IMR-90 (cell line): ENCODE measurements around the gene WDFY2. TPM values are rescaled to one million over a fixed set of nuclear protein-coding genes. Genes with fewer than 3 reads are reported as not detected.

Experiments
- ATAC-seq: fragments of 200-7000 bp; cut with Tn5 transposase; 2 replicates; pipeline ENCODE4 v1.9.1; 2020; ENCODE audit warnings: low read depth, mild to moderate bottlenecking, moderate library complexity
- BruUV-seq: library from RNA; stranded (reverse); fragments of 400-500 nt; replicated peaks from 2 replicates; lab custom pipeline; 2021; lab: Mats Ljungman, UMichigan
- CTCF ChIA-PET: fragments of 300-600 bp; formaldehyde crosslinking; extraction: SDS; loops from one replicate; lab custom pipeline; 2021; ENCODE audit warnings: antibody characterized with exemption; lab: Yijun Ruan, JAX
- POLR2A ChIA-PET: fragments of 300-600 bp; sonication (Branson Sonifier 250); formaldehyde crosslinking; loops from one replicate; lab custom pipeline; 2022; ENCODE audit warnings: antibody characterized with exemption; ENCODE audit not compliant: unreplicated experiment; lab: Charles Lee
- DNase-seq: peaks from one replicate; pipeline ENCODE4 v3.0.0; 2013
- H2AFZ ChIP-seq: replicated peaks from 2 replicates; pipeline ENCODE3; 2013; ENCODE audit warnings: low read length, mild to moderate bottlenecking; ENCODE audit not compliant: poor library complexity
- H2AK5ac ChIP-seq: 2 replicates; pipeline ENCODE4 v1.6.1; 2013; ENCODE audit warnings: low read depth, low read length, inconsistent platforms
- H2AK9ac ChIP-seq: replicated peaks from 2 replicates; pipeline ENCODE3; 2013; ENCODE audit warnings: mild to moderate bottlenecking, low read depth, low read length, moderate library complexity; ENCODE audit not compliant: poor library complexity
- H2BK120ac ChIP-seq: 2 replicates; pipeline ENCODE4 v1.6.1; 2013; ENCODE audit warnings: low read depth, low read length, inconsistent platforms
- H2BK15ac ChIP-seq: 3 replicates; pipeline ENCODE4 v1.6.1; 2013; ENCODE audit warnings: low read depth, low read length, inconsistent platforms
- H2BK20ac ChIP-seq: 2 replicates; pipeline ENCODE4 v1.6.1; 2013; ENCODE audit warnings: low read depth, mild to moderate bottlenecking, inconsistent platforms, low read length, moderate library complexity
- H2BK5ac ChIP-seq: 2 replicates; pipeline ENCODE4 v1.6.1; 2013; ENCODE audit warnings: mild to moderate bottlenecking, low read depth, low read length, inconsistent platforms; ENCODE audit not compliant: poor library complexity, severe bottlenecking
- H3K14ac ChIP-seq: replicated peaks from 2 replicates; pipeline ENCODE4 v1.6.1; 2013; ENCODE audit warnings: low read depth, low read length, inconsistent platforms
- H3K18ac ChIP-seq: 2 replicates; pipeline ENCODE4 v1.6.1; 2013; ENCODE audit warnings: low read depth, low read length, control low read depth
- H3K23ac ChIP-seq: 2 replicates; pipeline ENCODE4 v1.6.1; 2013; ENCODE audit warnings: low read depth, low read length, inconsistent platforms
- H3K27ac ChIP-seq: 2 replicates; pipeline ENCODE4 v1.5.1; 2013; ENCODE audit warnings: mild to moderate bottlenecking, control low read depth, low read length; ENCODE audit not compliant: insufficient read depth
- H3K27me3 ChIP-seq: 2 replicates; pipeline ENCODE4 v1.6.1; 2013; ENCODE audit warnings: low read length; ENCODE audit not compliant: control insufficient read depth, insufficient read depth
- H3K36me3 ChIP-seq: 2 replicates; pipeline ENCODE4 v1.6.1; 2013; ENCODE audit warnings: low read length, mixed read lengths; ENCODE audit not compliant: control insufficient read depth, insufficient read depth
- H3K4ac ChIP-seq: 2 replicates; pipeline ENCODE4 v1.6.1; 2013; ENCODE audit warnings: low read depth, low read length, inconsistent platforms
- H3K4me1 ChIP-seq: 2 replicates; pipeline ENCODE4 v1.6.1; 2013; ENCODE audit warnings: low read length, mixed read lengths; ENCODE audit not compliant: control insufficient read depth, insufficient read depth
- H3K4me2 ChIP-seq: 2 replicates; pipeline ENCODE4 v1.6.1; 2013; ENCODE audit warnings: low read depth, mild to moderate bottlenecking, control low read depth, low read length, moderate library complexity
- H3K4me3 ChIP-seq: 2 replicates; pipeline ENCODE4 v1.5.1; 2013; ENCODE audit warnings: low read depth, mild to moderate bottlenecking, control low read depth, low read length, moderate library complexity; ENCODE audit not compliant: insufficient read depth
- H3K56ac ChIP-seq: 2 replicates; pipeline ENCODE4 v1.6.1; 2013; ENCODE audit warnings: low read length, inconsistent platforms; ENCODE audit not compliant: insufficient read depth; ENCODE audit errors: extremely low read depth
- H3K79me1 ChIP-seq, 2 experiments: 2 replicates each; pipeline ENCODE4 v1.6.1; 2013; ENCODE audit warnings: low read length in 2 of 2, inconsistent platforms in 1 of 2, low read depth in 1 of 2
- H3K9ac ChIP-seq: 2 replicates; pipeline ENCODE4 v1.6.1; 2013; ENCODE audit warnings: low read depth, low read length, control low read depth
- H3K9me1 ChIP-seq: 2 replicates; pipeline ENCODE4 v1.6.1; 2013; ENCODE audit warnings: low read length, inconsistent platforms; ENCODE audit not compliant: insufficient read depth
- H3K9me3 ChIP-seq: 2 replicates; pipeline ENCODE4 v1.6.1; 2013; ENCODE audit warnings: low read length; ENCODE audit not compliant: control insufficient read depth, insufficient read depth
- H4K20me1 ChIP-seq: 2 replicates; pipeline ENCODE4 v1.6.1; 2013; ENCODE audit warnings: low read length, inconsistent platforms; ENCODE audit not compliant: insufficient read depth
- H4K5ac ChIP-seq: 2 replicates; pipeline ENCODE4 v1.6.1; 2013; ENCODE audit warnings: mild to moderate bottlenecking, low read depth, low read length, control low read depth
- H4K8ac ChIP-seq, 2 experiments: 2 replicates each; pipeline ENCODE4 v1.6.1; 2013; ENCODE audit warnings: low read depth in 2 of 2, low read length in 2 of 2, control low read depth in 1 of 2, inconsistent platforms in 1 of 2
- H4K91ac ChIP-seq: 2 replicates; pipeline ENCODE4 v1.6.1; 2013; ENCODE audit warnings: low read depth, low read length, inconsistent platforms; ENCODE audit not compliant: insufficient read depth
- BHLHE40 ChIP-seq: fragments of 150-350 bp; IDR thresholded peaks from 2 replicates; pipeline ENCODE4 v1.6.1; 2016; ENCODE audit warnings: mild to moderate bottlenecking, low read depth, low read length
- CEBPB ChIP-seq: IDR thresholded peaks from 2 replicates; pipeline ENCODE4 v1.6.1; 2012; ENCODE audit warnings: low read depth, low read length, improper control_type of control experiment
- CHD1 ChIP-seq: IDR thresholded peaks from 2 replicates; pipeline ENCODE4 v1.6.1; 2012; ENCODE audit warnings: low read depth, low read length, improper control_type of control experiment
- CTCF ChIP-seq: conservative IDR thresholded peaks from 2 replicates; pipeline ENCODE4 v1.5.1; 2012; ENCODE audit warnings: mild to moderate bottlenecking, low read depth, low read length, improper control_type of control experiment
- ELK1 ChIP-seq: fragments of 150-350 bp; IDR thresholded peaks from 2 replicates; pipeline ENCODE4 v1.6.1; 2016; ENCODE audit warnings: low read depth, mild to moderate bottlenecking, low read length, moderate library complexity, borderline replicate concordance
- FOS ChIP-seq: fragments of 150-350 bp; IDR thresholded peaks from 2 replicates; pipeline ENCODE4 v1.6.1; 2016; ENCODE audit warnings: low read depth, low read length
- MAFK ChIP-seq: IDR thresholded peaks from 2 replicates; pipeline ENCODE4 v1.6.1; 2012; ENCODE audit warnings: low read depth, low read length, improper control_type of control experiment
- MAZ ChIP-seq: IDR thresholded peaks from 2 replicates; pipeline ENCODE4 v1.6.1; 2012; ENCODE audit warnings: low read depth, mild to moderate bottlenecking, low read length, improper control_type of control experiment, moderate library complexity, borderline replicate concordance
- MXI1 ChIP-seq: IDR thresholded peaks from 2 replicates; pipeline ENCODE4 v1.6.1; 2012; ENCODE audit warnings: low read depth, mild to moderate bottlenecking, low read length, moderate library complexity, borderline replicate concordance
- NFE2L2 ChIP-seq: fragments of 150-350 bp; IDR thresholded peaks from 2 replicates; pipeline ENCODE4 v1.6.1; 2016; ENCODE audit warnings: low read depth, mild to moderate bottlenecking, low read length
- POLR2A ChIP-seq: IDR thresholded peaks from 2 replicates; pipeline ENCODE4 v1.6.1; 2012; ENCODE audit warnings: mild to moderate bottlenecking, low read depth, low read length
- RAD21 ChIP-seq: IDR thresholded peaks from 2 replicates; pipeline ENCODE4 v1.6.1; 2012; ENCODE audit warnings: low read length, improper control_type of control experiment
- RCOR1 ChIP-seq: IDR thresholded peaks from 2 replicates; pipeline ENCODE4 v1.6.1; 2012; ENCODE audit warnings: mild to moderate bottlenecking, low read length, improper control_type of control experiment; ENCODE audit not compliant: insufficient replicate concordance
- RFX5 ChIP-seq: IDR thresholded peaks from 2 replicates; pipeline ENCODE4 v1.8.0; 2012; ENCODE audit warnings: low read depth, mild to moderate bottlenecking, low read length, moderate library complexity
- SMC3 ChIP-seq: fragments of 150-350 bp; IDR thresholded peaks from 2 replicates; pipeline ENCODE4 v1.6.1; 2016; ENCODE audit warnings: low read depth, mild to moderate bottlenecking, antibody characterized with exemption, low read length, moderate library complexity
- USF2 ChIP-seq: fragments of 150-350 bp; IDR thresholded peaks from 2 replicates; pipeline ENCODE4 v1.6.1; 2017; ENCODE audit warnings: mild to moderate bottlenecking, antibody characterized with exemption, low read length, low read depth
- WGBS, 2 experiments: methylation state at CpG; one replicate each; pipeline versions ENCODE4 v1.1.5 to v1.1.7; 2013; ENCODE audit warnings: missing lambda C conversion rate in 2 of 2; ENCODE audit not compliant: insufficient read length in 1 of 2; ENCODE audit errors: extremely low coverage in 2 of 2; 5-methylcytosine and 5-hydroxymethylcytosine counted together
- dilution Hi-C: fragments of 300-500 bp; cut with HindIII; formaldehyde crosslinking; loops from one replicate; pipeline ENCODE4 v1.14.3; 2018; ENCODE audit warnings: low sequenced_read_pairs; ENCODE audit not compliant: unreplicated experiment
- in situ Hi-C: fragments of 300-500 bp; cut with MboI; formaldehyde crosslinking; loops from 3 replicates; pipeline ENCODE4 v1.14.3; 2019; ENCODE audit warnings: low sequenced_read_pairs, inconsistent platforms, mixed read lengths
- intact Hi-C: fragments of 100-400 bp; cut with micrococcal nuclease; formaldehyde crosslinking; loops from 2 replicates; pipeline ENCODE4 v1.10.0; 2022
- polyA plus RNA-seq, 3 experiments: library from polyadenylated mRNA; depleted of rRNA; stranded (reverse); fragments of >200 nt; gene quantifications; 2 replicates each; pipeline ENCODE4 v1.2.3, GENCODE V29; 2012; ENCODE audit warnings: low replicate concordance in 1 of 3
- total RNA-seq: library from RNA; depleted of rRNA; stranded (reverse); fragments of >200 nt; gene quantifications from 2 replicates; pipeline ENCODE4 v1.2.3, GENCODE V29; 2012

The WDFY2 gene
- total and polyA plus RNA-seq, 2 of the 4 experiments (the other 2 are of a cell fraction) = 4.3 to 5.4 TPM

- 23% methylated on average over 2 of the region's 9 CpGs; no CpG with 5 or more reads in 1 of the 2 experiments for WGBS, 2 experiments
- Histone ChIP-seq H4K8ac (no peak overlapping the region), H4K20me1 (no peaks in the 10 kb centered on the region), H3K27me3 (no peaks in the 10 kb centered on the region), H2BK5ac (no peak overlapping the region), H4K5ac (no peak overlapping the region), H3K56ac (no peak overlapping the region), H3K9me3 (no peaks in the 10 kb centered on the region), H3K9me1 (peaks cover 13% of the 10 kb centered on the region), H2AK5ac (no peak overlapping the region), H2BK20ac (no peak overlapping the region), H2AFZ (no peak overlapping the region), H3K79me1 (no peaks in the 10 kb centered on the region), H3K36me3 (no peaks in the 10 kb centered on the region; the same call in 1 of the 2 replicates), H3K4me2 (no peak overlapping the region), H2BK120ac (no peak overlapping the region), H3K23ac (no peak overlapping the region), H2AK9ac (no peak overlapping the region), H3K4ac (no peak overlapping the region), H2BK15ac (no peak overlapping the region), H3K4me1 (peaks cover 14% of the 10 kb centered on the region), H3K18ac (no peak overlapping the region), H3K14ac (no peak overlapping the region), H3K9ac (no peak overlapping the region), H3K27ac (no peak overlapping the region), H4K91ac (no peak overlapping the region), H3K4me3 (no peak overlapping the region)
- intact Hi-C loops (loop anchor here (5.0 kb wide), 1 partner anchor 196 kb away; no protein-coding TSS in a partner anchor), in situ Hi-C loops (no loop called here), dilution Hi-C loops (no loop called here)
- POLR2A ChIA-PET = no interaction called here
- ATAC-seq (no peak), DNase-seq (no peak)
- BruUV-seq = no TSS peak
- TF ChIP-seq MAFK = no peak
- TF ChIP-seq BHLHE40 = no peak
- no peak for TF ChIP-seq CTCF
- no peak for TF ChIP-seq MXI1
- TF ChIP-seq USF2 = no peak
- no peak for TF ChIP-seq RFX5
- TF ChIP-seq NFE2L2 = no peak
- TF ChIP-seq FOS = no peak
- TF ChIP-seq CEBPB = no peak
- no peak for TF ChIP-seq CHD1
- TF ChIP-seq ELK1 = no peak
- no peak for TF ChIP-seq MAZ
- TF ChIP-seq SMC3 = no peak
- TF ChIP-seq RAD21 = no peak
- TF ChIP-seq POLR2A = no peak
- no peak for TF ChIP-seq RCOR1
- CTCF ChIA-PET = interaction anchor here (0.9 kb wide), 1 partner anchor 14 kb away, joined by 5 read pairs; no protein-coding TSS in a partner anchor
These were observed 199.3 kb downstream of the WDFY2 start for GRCh38 chr13:51783428-51784094.
